HG03064 (cell line): ENCODE measurements around the gene TEAD4.

Source experiments
- ATAC-seq: cut with Tn5 transposase; IDR thresholded peaks from one replicate; pipeline ENCODE4 v1.9.1; 2021; ENCODE audit warnings: low read depth; ENCODE audit not compliant: unreplicated experiment

TEAD4 gene

GRCh38 chr12:2999265-2999841, 40.2 kb downstream of the TEAD4 start:
- no peak for ATAC-seq

DNA sequence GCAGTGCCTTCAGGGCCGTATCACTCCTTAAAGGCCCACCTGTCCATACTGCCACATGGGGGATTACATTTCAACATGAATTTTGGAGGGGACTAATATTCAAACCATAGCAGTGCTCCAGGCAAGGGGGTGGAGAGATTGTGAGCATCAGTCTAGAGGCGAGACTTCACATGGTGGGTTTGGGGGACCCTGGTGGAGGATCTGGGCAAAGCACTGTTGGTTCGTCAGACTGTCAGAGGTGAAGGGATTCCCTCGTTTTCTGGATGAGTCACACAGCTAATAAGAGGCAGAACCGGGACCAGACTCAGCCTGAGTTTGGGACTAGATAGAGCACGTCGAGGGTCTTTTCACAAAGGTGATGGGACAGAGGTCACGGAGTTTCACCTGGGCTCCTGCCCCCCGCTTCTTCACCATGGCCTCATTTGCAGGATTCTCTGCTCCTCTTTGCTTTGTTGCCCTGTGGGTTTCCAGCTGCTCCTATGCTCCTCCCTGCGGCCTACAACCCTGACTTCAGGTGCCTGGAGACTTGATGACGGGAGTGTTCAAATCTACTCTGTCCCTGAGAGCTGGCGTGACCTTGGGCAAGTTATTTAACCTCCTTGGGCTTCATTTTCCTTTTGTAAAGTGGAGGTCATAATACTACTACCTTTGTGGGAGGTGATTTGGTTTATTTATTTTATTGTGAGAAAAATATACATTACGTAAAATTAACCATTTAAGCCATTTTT, 41.5 kb downstream of the TEAD4 start:
- no peak for ATAC-seq

DNA sequence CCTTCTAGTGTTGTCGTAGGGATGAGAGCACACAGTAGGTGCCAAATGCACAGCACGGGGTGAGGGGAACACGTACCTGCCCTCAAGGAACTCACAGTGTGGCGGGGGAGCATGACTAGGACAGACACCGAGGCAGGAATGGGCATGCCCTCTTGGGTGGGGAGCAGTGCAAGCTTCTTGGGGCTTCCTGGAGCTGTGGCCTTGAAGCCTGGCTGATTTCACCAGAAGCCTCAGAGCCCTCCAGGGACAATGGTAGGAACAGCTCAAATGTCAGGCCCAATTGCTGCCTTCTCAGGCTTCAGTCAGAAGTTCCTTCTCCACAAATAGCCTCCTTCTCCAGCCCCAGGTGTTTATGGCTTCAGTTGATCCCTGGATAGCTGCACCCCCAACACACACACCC, 43.4 kb downstream of the TEAD4 start:
- ATAC-seq: no peak

- no peak for ATAC-seq
These were observed 44.3 kb downstream of the TEAD4 start for GRCh38 chr12:3003357-3003992.

GRCh38 chr12:3004655-3005565, 45.7 kb downstream of the TEAD4 start:
- no peak for ATAC-seq

DNA sequence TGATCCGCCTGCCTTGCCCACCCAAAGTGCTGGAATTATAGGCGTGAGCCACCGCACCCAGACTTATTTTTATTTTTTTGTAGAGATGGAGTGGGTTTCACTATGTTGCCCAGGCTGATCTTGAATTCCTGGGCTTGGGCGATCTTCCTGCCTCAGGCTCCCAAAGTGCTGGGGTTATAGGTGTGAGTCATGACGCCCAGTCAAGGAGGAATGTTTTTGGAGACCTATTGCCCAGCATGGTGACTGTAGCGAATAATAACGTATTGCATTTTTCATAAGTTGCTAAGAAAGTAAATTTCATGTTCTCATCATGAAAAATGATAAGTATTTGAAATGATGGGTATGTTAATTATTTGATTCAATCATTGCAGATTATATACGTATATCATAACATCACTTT, 46.5 kb downstream of the TEAD4 start:
- no peak for ATAC-seq

GRCh38 chr12:3009780-3010179, 50.6 kb downstream of the TEAD4 start:
- no peak for ATAC-seq

DNA sequence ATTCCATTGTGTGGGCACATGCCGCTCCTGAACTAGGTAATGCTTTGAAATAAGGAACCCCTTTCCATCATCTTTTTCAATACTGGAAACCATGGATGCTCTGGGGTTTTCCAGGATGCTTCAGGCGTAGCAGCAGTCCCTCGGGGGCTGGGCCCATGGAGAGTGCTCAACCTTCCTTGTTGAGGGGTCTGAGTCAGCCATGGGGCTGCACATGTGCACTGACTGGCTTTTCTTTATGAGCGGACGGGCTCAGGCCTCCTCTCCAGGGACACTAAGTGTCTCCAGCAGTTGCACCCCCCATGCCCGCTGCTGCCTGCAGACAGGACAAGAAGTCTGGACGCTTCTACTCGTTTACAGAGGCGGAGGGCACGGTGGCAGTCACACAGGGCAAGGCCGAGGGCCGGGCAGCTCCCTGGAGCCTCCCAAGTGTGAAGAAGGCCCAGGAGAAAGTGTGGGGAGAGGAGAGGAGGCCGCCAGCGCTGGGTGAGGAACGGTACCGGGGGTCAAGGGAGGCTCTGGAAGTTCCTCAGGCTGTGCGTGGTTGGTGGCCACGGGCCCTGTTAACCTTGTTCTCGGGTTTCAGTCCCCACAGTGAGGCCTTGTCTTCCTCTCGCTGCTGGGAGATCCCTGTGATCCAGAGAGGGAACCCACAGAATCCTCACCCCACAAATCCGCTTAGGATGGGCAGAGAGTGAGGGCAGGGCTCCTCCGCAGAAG, 51.2 kb downstream of the TEAD4 start:
- ATAC-seq: no peak

- no peak for ATAC-seq
These were observed 53.6 kb downstream of the TEAD4 start for GRCh38 chr12:3012786-3013185.

DNA sequence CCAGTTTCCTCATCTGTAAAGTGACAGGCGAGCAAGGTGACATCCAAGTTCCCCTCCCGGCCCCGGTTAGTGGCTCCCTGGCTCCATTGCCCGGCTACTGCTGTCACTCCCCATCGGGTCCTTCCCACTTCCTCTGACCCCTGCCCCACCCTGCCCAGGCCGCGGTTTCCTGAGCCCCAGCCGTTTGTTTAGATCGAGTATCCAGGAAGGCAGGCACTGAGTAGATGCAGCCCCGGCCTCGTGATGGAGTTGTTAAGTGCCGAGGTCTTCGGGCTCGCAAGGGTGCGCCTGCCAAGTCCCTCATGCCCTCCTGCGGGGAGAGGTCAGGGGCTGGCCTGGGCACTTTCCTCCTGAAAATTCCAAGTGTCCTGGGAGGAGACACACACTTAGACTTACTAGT, 55.4 kb downstream of the TEAD4 start:
- ATAC-seq: no peak

DNA sequence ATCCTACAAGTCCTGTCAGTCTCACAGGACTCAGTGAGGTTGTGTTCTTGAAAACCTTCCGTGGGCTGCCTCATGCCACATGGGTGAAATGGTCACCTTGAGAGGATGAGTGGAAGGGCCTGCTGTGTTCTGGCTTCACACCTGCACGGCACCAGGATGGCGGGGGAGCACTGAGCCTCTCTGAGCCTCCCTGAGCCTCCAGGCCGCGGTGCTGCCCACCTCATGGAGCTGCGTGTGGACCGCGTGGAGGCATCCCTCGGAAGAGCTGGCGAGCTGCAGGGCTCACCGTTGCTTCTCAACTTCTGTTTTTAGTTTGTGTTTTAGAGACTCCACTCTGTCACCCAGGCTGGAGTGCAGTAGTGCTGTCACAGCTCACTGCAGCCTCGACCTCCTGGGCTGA, 56.2 kb downstream of the TEAD4 start:
- no peak for ATAC-seq

GRCh38 chr12:3016191-3016590, 57.0 kb downstream of the TEAD4 start:
- no peak for ATAC-seq

DNA sequence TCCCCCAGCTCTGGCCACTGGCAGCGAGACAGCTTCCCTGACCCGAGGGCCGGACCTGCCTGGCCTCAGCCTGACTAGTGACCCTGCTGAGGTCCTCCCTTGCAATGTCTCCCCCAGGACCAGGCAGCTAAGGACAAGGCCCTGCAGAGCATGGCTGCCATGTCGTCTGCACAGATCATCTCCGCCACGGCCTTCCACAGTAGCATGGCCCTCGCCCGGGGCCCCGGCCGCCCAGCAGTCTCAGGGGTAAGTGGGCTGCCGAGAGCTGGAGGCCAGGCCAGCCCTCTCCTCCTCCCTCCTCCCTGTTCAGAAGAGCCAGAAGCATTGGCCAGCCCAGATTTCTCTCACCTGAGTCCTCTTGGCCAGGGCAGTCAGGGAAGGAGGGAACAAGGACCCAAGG, 58.1 kb downstream of the TEAD4 start:
- no peak for ATAC-seq

- ATAC-seq: no peak
These were observed 59.2 kb downstream of the TEAD4 start for GRCh38 chr12:3018284-3019004.

GRCh38 chr12:3019005-3019680, 59.9 kb downstream of the TEAD4 start:
- ATAC-seq: no peak

DNA sequence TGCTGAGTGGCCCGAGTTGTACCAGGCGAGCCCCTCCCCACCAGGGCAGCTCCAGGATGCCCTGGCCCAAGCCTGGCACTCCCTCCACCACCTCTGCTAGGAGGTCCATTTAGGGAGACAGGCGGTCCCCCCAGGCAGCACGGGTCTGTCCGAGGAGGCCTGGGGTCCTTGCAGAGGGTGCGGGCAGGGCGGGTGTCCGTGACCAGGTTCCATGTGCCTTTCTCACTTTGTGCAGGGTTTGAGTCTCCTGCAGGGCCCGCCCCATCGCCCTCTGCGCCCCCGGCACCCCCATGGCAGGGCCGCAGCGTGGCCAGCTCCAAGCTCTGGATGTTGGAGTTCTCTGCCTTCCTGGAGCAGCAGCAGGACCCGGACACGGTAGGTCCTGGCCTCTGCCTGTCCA, 61.2 kb downstream of the TEAD4 start:
- ATAC-seq: no peak

DNA sequence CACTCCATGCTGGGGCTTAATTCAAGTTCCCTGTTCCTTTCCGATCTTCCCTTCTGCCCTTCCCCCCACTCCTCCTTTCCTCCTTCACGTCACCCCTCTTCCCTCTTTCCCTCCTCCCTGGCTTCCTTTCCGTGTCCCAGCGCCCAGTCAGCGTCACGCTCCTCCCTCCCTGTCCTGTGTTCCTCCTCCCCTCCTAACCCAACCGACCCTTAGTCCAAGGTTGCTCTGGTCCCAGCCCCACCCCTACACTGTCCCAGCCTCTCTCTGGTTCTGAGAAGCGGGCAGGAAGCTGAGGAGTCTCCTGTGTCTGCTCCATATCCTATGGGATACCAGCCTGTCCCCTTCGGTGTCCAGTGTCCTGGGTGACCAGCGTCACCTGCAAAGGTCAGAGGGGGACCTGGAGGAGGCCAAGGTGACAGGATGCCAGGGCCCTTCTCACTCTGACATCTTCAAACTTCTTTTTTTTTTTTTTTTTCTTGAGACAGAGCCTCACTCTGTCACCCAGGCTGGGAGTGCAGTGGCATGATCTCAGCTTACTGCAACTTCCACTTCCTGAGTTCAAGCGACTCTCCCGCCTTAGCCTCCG, 61.7 kb downstream of the TEAD4 start:
- ATAC-seq: no peak

DNA sequence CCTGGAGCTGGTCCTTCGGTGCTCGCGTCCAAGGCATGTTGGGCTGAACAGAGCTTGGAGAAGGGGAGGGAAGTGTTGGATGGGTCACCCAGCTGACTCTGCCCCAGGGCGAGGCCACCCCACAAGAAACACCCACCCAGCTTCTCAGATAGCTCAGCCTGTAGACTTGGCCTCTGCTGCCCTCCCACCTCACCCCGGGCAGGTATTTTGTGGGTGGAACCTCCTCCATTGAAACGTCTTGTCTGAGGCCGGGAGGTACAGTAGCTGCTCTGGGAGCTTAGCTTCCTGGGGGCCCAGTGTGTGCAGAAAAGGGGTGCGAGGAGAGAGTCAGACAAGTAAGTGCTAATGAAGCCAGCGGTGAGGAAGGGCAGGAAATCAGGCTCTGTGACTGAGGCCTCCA, 63.2 kb downstream of the TEAD4 start:
- ATAC-seq: no peak

- no peak for ATAC-seq
These were observed 63.8 kb downstream of the TEAD4 start for GRCh38 chr12:3022961-3023360.
